AG09309 (cell line): Measurements from ENCODE around the gene SPECC1L.
"Not testable (repeated sequence)": the region's sequence is repeated elsewhere in the genome, so short reads cannot be mapped to it uniquely, and the experiment has no call there.

Experiments
- DNase-seq: peaks from one replicate; pipeline ENCODE4 v3.0.0-alpha.2; 2010; ENCODE audit warnings: low read depth
- H3K4me3 ChIP-seq: 2 replicates; pipeline ENCODE4 v1.5.1; 2011; ENCODE audit warnings: mild to moderate bottlenecking, low read depth, low read length, moderate library complexity; ENCODE audit not compliant: control insufficient read depth
- CTCF ChIP-seq: IDR thresholded peaks from 2 replicates; pipeline ENCODE4 v1.5.1; 2011; ENCODE audit warnings: mild to moderate bottlenecking, low read depth, low read length, inconsistent platforms; ENCODE audit not compliant: insufficient read depth, control insufficient read depth; ENCODE audit errors: missing control alignments

The SPECC1L gene

GRCh38 chr22:24256136-24256535, 14.5 kb upstream of the SPECC1L start:
- not testable (repeated sequence) for DNase-seq, H3K4me3 ChIP-seq

GRCh38 chr22:24256736-24257135, 13.9 kb upstream of the SPECC1L start:
- not testable (repeated sequence) for H3K4me3 ChIP-seq, DNase-seq

- H3K4me3 ChIP-seq, DNase-seq: not testable (repeated sequence)
- TF ChIP-seq CTCF: peak; percentile 56
These were observed 11.2 kb upstream of the SPECC1L start for GRCh38 chr22:24259459-24259858.

- H3K4me3 ChIP-seq, DNase-seq: not testable (repeated sequence)
These were observed 8.4 kb upstream of the SPECC1L start for GRCh38 chr22:24262185-24262749.

GRCh38 chr22:24263479-24263878, 7.2 kb upstream of the SPECC1L start:
- H3K4me3 ChIP-seq, DNase-seq: not testable (repeated sequence)

- H3K4me3 ChIP-seq, DNase-seq: not testable (repeated sequence)
These were observed 6.2 kb upstream of the SPECC1L start for GRCh38 chr22:24264329-24264896.

GRCh38 chr22:24265734-24266133, 4.9 kb upstream of the SPECC1L start:
- H3K4me3 ChIP-seq: no peak overlapping the region
- TF ChIP-seq CTCF: no peak
- no peak for DNase-seq

- DNase-seq: not testable (repeated sequence)
These were observed 4.1 kb upstream of the SPECC1L start for GRCh38 chr22:24266495-24266894.

GRCh38 chr22:24271386-24271854, 789 bp downstream of the SPECC1L start:
- no peak for TF ChIP-seq CTCF
- DNase-seq: no peak
- H3K4me3 ChIP-seq: peak overlapping the region; percentile 74

More at GRCh38 chr22:24266495-24266894, 4.1 kb upstream of the SPECC1L start:
- H3K4me3 ChIP-seq: not testable (repeated sequence)

- DNase-seq, H3K4me3 ChIP-seq: not testable (repeated sequence)
These were observed 2.4 kb downstream of the SPECC1L start for GRCh38 chr22:24273031-24273430.

- not testable (repeated sequence) for DNase-seq, H3K4me3 ChIP-seq
These were observed 3.3 kb downstream of the SPECC1L start for GRCh38 chr22:24273906-24274305.

GRCh38 chr22:24274696-24275405, 4.2 kb downstream of the SPECC1L start:
- not testable (repeated sequence) for H3K4me3 ChIP-seq, DNase-seq

GRCh38 chr22:24280363-24280762, 9.7 kb downstream of the SPECC1L start:
- not testable (repeated sequence) for H3K4me3 ChIP-seq, DNase-seq
